GM18519 (cell line): ENCODE results near the gene DCHS1.

Experiments used
- ATAC-seq: cut with Tn5 transposase; IDR thresholded peaks from one replicate; pipeline ENCODE4 v1.9.1; 2021; ENCODE audit warnings: mild to moderate bottlenecking, moderate library complexity; ENCODE audit not compliant: unreplicated experiment, low FRiP score

DCHS1 gene

GRCh38 chr11:6601041-6601461 lies 54.6 kb downstream of the DCHS1 start:
- no peak for ATAC-seq

DNA sequence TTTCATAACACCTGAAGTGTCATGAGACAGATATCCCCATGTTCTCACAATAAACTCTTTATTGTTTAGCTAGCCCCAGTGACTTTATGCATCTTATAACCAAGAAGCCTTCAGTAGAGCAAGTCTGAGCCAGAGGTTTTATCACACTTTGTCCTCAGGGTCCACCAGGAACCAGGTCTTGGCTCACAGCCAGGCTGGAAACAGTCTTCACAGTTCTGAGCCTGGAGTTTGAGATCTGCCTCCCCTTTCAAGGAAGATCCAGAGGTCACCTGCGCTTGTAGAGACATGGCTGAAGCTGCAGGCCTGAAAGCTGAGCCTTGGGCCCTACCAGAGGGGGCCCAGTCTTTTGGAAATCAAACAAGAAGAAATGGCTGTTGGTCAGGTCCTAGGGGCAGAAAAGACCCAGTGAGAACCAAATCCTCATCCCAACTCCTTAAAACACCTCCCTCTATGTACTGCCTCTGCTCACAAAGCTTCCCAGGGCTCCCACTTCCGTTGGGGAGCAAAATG lies 55.7 kb downstream of the DCHS1 start:
- no peak for ATAC-seq

DNA sequence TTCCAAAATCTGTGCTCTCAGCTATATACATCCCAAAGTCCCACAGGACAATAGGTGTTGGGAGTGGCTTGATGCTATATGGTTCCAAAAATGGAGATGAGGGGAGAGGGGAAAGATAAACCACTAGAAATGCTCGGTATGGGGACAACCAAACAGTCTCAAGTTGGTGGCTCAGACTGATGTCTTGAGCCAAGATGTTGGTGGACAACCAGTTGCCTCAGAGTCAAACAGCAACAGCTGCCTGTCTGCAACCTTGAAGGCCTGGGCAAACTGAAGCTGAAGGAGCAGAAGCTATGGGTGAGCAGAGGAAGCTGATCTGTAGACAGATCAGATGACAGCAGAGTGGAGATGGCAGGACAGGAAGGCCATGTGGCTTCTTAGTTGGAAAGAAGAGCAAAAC lies 56.2 kb downstream of the DCHS1 start:
- ATAC-seq: no peak

- no peak for ATAC-seq
Measured at GRCh38 chr11:6598555-6598954, 57.1 kb downstream of the DCHS1 start.

GRCh38 chr11:6596239-6596877 lies 59.3 kb downstream of the DCHS1 start:
- ATAC-seq: no peak

DNA sequence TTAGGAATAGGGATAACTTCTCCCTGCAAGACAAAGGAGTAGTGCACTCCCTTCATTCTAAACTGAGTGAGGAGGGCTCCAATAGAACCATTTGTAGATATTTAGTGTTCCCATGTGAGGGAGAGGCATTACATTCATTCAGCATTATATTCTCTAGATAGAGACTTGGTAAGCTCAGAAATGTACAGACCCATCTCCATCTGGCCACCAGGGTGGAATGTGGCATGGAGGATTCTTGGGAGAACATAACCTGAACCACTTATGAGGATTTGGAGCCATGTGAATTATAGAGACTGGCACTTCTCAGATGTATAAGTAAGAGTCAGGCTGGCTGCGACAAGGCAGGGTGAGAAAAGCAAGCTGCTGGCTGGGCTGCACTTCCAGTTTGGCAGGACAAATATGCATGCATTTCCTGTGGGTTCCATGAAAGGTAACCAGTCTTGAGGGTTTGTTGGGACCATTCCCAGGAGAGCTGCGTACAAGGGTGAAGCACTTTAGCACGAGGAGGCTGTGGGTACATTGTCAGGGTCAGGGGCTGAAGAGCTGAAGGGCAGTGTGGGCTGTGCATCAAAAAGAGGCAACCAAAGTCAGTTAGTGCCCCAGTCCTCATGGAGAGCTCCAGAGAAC lies 61.4 kb downstream of the DCHS1 start:
- ATAC-seq: no peak

DNA sequence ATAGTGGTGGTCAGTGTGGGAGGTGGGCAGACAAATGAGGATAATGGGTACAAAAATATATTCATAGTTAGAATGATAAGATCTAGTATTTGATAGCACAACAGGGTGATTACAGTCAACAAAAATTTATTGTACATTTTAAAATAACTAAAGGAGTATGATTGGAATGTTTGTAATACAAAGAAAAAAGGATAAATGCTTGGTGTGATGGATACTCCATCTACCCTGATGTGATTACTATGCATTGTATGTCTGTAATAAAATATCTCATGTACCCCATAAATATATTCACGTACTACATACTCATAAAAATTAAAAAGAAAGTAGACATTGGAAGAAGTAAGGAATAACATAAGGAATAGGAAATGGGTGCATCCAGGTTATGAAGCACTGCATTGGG lies 67.6 kb downstream of the DCHS1 start:
- no peak for ATAC-seq

GRCh38 chr11:6587360-6587953 lies 68.2 kb downstream of the DCHS1 start:
- no peak for ATAC-seq

DNA sequence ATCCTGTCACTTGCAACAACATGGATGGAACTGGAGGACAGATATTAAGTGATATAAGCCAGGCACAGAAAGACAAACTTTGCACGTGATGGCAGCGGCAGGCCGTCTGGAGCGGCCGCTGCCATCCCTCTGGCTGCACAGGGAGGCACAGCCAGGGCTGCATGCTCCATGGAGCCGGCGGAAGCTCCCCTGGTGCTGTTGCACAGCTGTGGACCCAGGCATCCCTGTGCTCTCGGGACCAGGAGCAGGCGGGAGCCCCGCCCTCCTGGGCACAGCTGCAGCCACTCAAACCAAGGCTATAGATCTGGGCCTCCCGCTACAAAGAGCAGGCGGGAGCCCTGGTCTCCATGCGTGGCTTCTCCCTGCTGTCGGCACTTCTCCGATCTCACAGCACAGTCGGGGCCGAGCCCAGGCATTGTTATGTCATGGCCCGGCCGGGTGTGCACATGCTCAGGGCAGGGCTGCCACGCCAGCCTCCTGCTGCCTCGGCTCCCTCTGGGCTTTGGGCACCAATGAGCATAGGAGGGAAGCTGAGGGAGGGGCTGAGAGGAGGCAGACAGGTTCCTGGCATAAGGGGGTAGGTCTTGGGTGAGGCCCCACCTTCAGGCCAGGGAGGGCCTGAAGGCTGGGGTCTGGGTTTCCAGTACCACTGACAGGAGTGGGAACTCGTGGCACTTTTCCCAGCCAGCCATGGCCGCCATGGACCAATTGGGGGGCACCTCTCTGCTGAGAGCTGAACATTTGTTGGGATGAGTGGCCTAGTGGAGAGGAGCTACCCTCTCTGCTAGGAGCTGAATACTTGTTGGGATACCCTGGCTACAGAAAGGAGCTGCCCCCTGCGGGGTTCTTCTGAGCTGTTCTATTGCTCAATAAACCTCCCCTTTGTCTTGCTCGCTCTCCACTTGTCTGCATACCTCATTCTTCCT lies 68.9 kb downstream of the DCHS1 start:
- ATAC-seq: no peak

GRCh38 chr11:6584528-6584927 lies 71.1 kb downstream of the DCHS1 start:
- ATAC-seq: no peak

DNA sequence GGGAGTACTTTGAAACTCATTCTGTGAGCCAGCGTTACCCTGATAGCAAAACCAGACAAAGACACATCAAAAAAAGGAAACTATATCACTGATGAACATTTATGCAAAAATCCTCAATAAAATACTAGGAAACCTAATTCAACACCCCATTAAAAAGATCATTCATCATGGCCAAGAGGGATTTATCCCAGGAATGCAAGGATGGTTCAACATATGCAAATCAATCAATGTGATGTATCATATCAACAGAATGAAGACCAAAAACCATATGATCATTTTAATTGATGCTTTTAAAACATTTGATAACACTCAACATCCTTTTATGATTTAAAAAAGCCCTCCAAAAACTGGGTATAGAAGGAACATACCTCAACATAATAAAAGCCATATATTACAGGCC lies 72.0 kb downstream of the DCHS1 start:
- ATAC-seq: no peak

GRCh38 chr11:6579681-6580080 lies 75.9 kb downstream of the DCHS1 start:
- ATAC-seq: no peak

DNA sequence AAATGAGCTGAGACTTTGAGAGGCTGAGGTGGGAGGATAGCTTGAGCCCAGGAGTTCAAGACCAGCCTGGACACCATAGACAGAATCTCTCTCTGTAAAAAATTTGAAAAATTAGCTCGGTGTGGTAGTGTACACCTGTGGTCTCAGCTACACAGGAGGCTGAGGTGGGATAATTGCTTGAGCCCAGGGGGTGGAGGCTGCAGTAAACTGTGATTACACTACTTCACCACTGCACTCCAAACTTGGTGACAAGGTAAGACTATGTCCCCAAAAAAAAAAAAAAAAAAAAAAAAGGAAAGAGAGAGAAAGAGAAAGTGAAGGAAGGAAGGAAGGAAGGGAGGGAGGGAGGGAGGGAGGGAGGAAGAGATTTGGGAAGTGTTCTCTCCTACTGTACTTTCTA lies 77.5 kb downstream of the DCHS1 start:
- no peak for ATAC-seq

- ATAC-seq: no peak
Measured at GRCh38 chr11:6576471-6577373, 78.9 kb downstream of the DCHS1 start.

- no peak for ATAC-seq
Measured at GRCh38 chr11:6574816-6575715, 80.5 kb downstream of the DCHS1 start.

DNA sequence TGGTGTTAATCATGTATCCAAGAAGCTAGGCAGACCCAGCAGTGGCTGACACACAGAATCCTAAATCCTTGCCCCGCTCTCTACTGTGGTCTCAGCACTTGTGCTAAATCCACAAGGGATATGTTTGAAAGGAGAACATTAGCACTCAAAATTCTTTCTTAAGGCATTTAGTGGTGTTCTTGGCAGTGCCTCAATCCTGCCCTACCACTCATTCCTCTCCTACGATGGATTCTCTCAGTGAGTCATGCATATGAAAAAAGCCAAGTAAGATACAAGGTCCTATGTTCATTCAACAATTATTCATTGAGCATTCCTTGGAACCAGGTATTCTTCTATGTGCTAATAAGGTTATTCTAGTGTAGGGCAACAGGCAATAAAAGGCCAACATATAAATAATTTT lies 83.4 kb downstream of the DCHS1 start:
- ATAC-seq: no peak

- ATAC-seq: no peak
Measured at GRCh38 chr11:6571434-6572008, 84.1 kb downstream of the DCHS1 start.
